Osteoblast (primary cell): Measurements from ENCODE around the gene POLR2L. TPM values are rescaled to one million over a fixed set of nuclear protein-coding genes. Genes with fewer than 3 reads are reported as not detected.

Experiments
- DNase-seq: peaks from one replicate; pipeline ENCODE4 v3.0.0; 2011; ENCODE audit warnings: low spot score, mixed read lengths; ENCODE audit not compliant: insufficient read length; ENCODE audit errors: missing footprints
- H2AFZ ChIP-seq: 2 replicates; pipeline ENCODE4 v1.6.0; 2011; ENCODE audit warnings: mild to moderate bottlenecking, low read length
- H3K27ac ChIP-seq: 2 replicates; pipeline ENCODE4 v1.5.1; 2011; ENCODE audit warnings: mild to moderate bottlenecking, low read depth, low read length, moderate library complexity
- H3K27me3 ChIP-seq: 2 replicates; pipeline ENCODE4 v1.6.0; 2012; ENCODE audit warnings: mild to moderate bottlenecking, control low read depth, inconsistent platforms, low read length, moderate library complexity; ENCODE audit not compliant: insufficient read depth
- H3K36me3 ChIP-seq: 2 replicates; pipeline ENCODE4 v1.5.1; 2011; ENCODE audit warnings: mild to moderate bottlenecking, low read length, control low read depth, moderate library complexity; ENCODE audit not compliant: insufficient read depth
- H3K4me1 ChIP-seq: 2 replicates; pipeline ENCODE4 v1.5.1; 2011; ENCODE audit warnings: mild to moderate bottlenecking, low read length, control low read depth, moderate library complexity; ENCODE audit not compliant: insufficient read depth
- H3K4me2 ChIP-seq: 2 replicates; pipeline ENCODE4 v1.6.0; 2011; ENCODE audit warnings: mild to moderate bottlenecking, low read length; ENCODE audit not compliant: insufficient read depth
- H3K4me3 ChIP-seq: fragments of 200-600 bp; sonication (generic); 3 replicates; pipeline ENCODE4 v1.5.1; 2012; ENCODE audit warnings: mild to moderate bottlenecking, low read length, inconsistent platforms; ENCODE audit not compliant: insufficient read depth
- H3K79me2 ChIP-seq: 2 replicates; pipeline ENCODE4 v1.6.0; 2012; ENCODE audit warnings: mild to moderate bottlenecking, low read length, control low read depth, inconsistent platforms; ENCODE audit not compliant: insufficient read depth
- H3K9me3 ChIP-seq: 2 replicates; pipeline ENCODE4 v1.5.1; 2011; ENCODE audit warnings: low read depth, low read length, control low read depth
- H4K20me1 ChIP-seq: 2 replicates; pipeline ENCODE4 v1.6.0; 2012; ENCODE audit warnings: mild to moderate bottlenecking, low read length, control low read depth; ENCODE audit not compliant: insufficient read depth
- total RNA-seq: library from RNA; depleted of rRNA; stranded (reverse); fragments of >200 nt; gene quantifications from 2 replicates; pipeline ENCODE4 v1.2.3, GENCODE V29; 2012
- TF ChIP-seq, protein P1 (sequence below): IDR thresholded peaks from 2 replicates; pipeline ENCODE4 v1.5.1; 2011; ENCODE audit warnings: mild to moderate bottlenecking, low read depth, low read length, moderate library complexity; ENCODE audit errors: extremely low read depth

The POLR2L gene
- total RNA-seq, 1 donor: 60.8 TPM

DNA sequence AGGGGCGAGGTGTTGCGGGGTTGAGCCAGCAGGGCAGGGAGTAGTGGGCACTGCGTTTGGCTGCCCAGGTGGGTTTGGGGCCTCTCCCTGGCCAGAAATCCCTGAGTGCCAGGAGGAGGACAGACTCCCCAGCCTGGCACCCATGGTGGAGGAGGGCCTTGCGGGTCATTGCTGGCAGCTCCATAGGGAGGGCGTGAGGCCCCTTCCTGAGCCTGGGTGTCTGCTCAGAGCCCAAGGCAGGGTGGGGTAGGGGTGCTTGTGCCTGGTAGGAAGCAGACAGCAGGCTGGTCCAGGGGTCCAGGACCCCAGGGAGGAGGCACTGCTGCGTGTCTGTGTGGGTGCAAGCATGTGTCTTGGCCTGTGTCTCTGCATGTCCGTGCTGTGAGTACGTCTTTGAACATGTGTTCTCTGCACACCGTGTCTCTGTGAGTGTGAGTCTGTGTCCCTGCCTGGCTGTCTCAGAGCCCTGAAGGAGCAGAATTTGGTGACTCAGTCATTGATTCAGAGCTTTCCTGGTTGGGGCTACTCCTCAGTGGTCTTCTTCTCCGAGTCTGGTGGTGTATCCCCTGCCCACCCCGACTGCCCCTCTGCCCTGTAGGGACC is 4.3 kb upstream of the POLR2L start:
- Histone ChIP-seq H3K4me2 (peak overlapping the region; percentile 96), H3K4me1 (peaks cover 27% of the 10 kb centered on the region), H3K36me3 (peaks cover 6% of the 10 kb centered on the region), H4K20me1 (peaks cover 42% of the 10 kb centered on the region), H3K9me3 (no peaks in the 10 kb centered on the region), H2AFZ (no peak overlapping the region), H3K27me3 (no peaks in the 10 kb centered on the region), H3K4me3 (peak overlapping the region; percentile 97), H3K27ac (peak overlapping the region; percentile 88), H3K79me2 (peaks cover 82% of the 10 kb centered on the region)
- TF ChIP-seq, protein P1, sequence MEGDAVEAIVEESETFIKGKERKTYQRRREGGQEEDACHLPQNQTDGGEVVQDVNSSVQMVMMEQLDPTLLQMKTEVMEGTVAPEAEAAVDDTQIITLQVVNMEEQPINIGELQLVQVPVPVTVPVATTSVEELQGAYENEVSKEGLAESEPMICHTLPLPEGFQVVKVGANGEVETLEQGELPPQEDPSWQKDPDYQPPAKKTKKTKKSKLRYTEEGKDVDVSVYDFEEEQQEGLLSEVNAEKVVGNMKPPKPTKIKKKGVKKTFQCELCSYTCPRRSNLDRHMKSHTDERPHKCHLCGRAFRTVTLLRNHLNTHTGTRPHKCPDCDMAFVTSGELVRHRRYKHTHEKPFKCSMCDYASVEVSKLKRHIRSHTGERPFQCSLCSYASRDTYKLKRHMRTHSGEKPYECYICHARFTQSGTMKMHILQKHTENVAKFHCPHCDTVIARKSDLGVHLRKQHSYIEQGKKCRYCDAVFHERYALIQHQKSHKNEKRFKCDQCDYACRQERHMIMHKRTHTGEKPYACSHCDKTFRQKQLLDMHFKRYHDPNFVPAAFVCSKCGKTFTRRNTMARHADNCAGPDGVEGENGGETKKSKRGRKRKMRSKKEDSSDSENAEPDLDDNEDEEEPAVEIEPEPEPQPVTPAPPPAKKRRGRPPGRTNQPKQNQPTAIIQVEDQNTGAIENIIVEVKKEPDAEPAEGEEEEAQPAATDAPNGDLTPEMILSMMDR: no peak
- peak; percentile 97 for DNase-seq

DNA sequence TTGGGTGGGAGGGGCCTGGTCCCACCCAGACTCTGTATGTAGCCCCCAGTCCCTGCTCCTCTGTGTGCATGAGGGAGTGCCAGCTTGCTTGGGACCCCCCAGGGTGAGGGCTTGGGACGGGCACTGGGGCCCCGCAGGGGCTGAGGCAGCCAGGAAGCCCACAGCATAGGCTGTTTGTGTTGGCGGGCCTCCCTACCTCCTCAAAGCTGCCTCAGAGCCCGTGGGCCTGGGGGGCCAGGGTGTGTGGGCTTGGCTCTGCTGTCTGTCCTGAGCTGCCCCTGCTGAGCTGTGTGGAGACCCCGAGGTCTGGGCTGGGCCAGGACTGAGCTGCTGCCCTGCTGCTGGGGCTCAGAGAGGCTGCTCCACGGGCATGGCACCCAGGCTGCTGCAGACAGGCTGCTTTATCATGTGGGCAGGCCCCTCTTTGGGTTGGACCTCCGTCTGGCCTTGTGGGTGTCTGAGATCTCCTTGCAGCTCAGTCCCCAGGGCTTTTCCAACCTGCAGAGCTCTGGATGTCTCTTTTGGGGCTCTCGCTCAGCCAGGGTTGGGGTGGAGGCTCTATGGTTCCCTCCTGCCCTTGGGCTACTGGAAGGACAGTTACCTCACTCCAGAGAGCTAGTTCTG is 3.7 kb upstream of the POLR2L start:
- Histone ChIP-seq H3K4me1 (peaks cover 29% of the 10 kb centered on the region), H3K4me3 (peak overlapping the region; percentile 97), H4K20me1 (peaks cover 41% of the 10 kb centered on the region), H3K79me2 (peaks cover 82% of the 10 kb centered on the region), H2AFZ (no peak overlapping the region), H3K27me3 (no peaks in the 10 kb centered on the region), H3K27ac (peak overlapping the region; percentile 88), H3K9me3 (no peaks in the 10 kb centered on the region), H3K4me2 (peak overlapping the region; percentile 96), H3K36me3 (peaks cover 9% of the 10 kb centered on the region)
- peak; percentile 97 for DNase-seq
- TF ChIP-seq, protein P1: no peak

DNA sequence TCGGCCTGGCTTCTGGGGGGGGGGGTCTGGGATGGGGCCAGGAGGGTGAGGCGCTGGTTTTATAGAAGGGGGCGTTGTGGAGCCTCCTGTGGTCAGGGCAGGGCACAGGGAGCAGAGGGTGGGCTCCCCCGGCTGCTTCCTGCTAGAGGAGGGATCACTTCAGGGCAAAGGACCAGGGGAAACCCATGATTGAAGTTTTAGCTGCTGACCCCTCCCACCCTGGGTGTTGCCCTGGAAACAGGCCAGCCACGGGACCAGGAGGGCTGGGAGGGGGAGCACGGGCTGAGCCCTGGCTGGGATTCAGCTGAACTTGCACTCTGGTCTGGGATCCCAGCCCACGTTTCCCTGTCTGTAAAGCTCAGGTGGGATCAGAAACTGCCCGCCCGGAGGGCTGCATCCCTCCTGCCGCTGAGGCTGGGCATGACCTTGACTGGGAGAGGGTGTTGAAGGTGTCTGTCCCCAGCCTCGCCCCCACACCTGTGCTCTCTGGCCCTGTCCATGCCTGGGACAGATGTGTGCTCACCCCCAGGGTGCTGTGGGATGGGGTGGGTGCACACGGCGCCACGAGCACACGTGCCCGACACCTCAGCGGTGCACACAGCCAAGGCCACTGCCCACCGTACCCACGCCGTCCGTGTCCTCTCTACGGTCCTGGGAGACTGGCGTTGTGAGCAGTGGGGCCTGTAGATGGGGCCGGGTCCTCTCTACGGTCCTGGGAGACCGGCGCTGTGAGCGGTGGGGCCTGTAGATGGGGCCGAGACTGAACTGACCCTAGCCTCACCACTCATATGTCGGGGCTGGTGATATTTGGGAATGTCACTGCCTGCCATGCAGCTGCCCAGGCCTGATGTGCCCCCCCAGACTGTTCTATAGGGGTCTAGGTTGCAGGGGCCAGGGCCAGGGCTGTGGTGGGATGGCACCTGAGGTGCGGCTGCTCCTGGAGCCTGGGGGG is 2.6 kb upstream of the POLR2L start:
- Histone ChIP-seq H3K4me2 (peak overlapping the region; percentile 96), H3K79me2 (peaks cover 82% of the 10 kb centered on the region), H2AFZ (no peak overlapping the region), H3K4me3 (peak overlapping the region; percentile 97), H3K9me3 (no peaks in the 10 kb centered on the region), H3K36me3 (peaks cover 14% of the 10 kb centered on the region), H3K4me1 (peaks cover 37% of the 10 kb centered on the region), H4K20me1 (peaks cover 44% of the 10 kb centered on the region), H3K27me3 (no peaks in the 10 kb centered on the region), H3K27ac (peak overlapping the region; percentile 88)
- TF ChIP-seq, protein P1: no peak
- DNase-seq: peak; percentile 98
